CD4-positive, alpha-beta T cell treated with Interleukin-15 for 4 hours (primary cell): ENCODE results near the gene TRIAP1.
"Not testable (repeated sequence)": the region's sequence is repeated elsewhere in the genome, so short reads cannot be mapped to it uniquely, and the experiment has no call there.

Experiments used
- DNase-seq: peaks from one replicate; pipeline ENCODE4 v3.0.0-alpha.2; 2020; ENCODE audit warnings: low spot score

TRIAP1 gene

GRCh38 chr12:120468821-120469449, 22.8 kb upstream of the TRIAP1 start:
- peak; percentile 53 for DNase-seq

GRCh38 chr12:120468325-120468820, 22.2 kb upstream of the TRIAP1 start:
- DNase-seq: peak; percentile 22

DNA sequence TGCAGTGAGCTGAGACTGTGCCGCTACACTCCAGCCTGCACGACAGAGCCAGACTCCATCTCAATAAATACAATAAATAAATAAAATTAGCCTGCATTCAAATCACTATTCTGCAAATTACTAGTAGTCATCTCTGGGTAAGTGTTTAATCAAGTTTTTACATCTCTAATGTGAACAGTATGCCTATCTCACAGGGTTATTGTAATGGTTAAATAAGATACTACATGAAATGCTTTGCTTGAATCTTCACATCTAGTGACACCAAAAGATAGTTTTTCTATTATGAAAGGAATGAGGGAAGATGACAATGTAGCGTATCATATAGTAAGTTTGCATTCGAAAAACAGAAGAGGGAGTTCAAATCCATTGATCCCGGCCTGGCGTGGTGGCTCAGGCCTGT, 21.3 kb upstream of the TRIAP1 start:
- DNase-seq: no peak

- DNase-seq: peak; percentile 51
These were observed 20.6 kb upstream of the TRIAP1 start for GRCh38 chr12:120466560-120467315.

DNA sequence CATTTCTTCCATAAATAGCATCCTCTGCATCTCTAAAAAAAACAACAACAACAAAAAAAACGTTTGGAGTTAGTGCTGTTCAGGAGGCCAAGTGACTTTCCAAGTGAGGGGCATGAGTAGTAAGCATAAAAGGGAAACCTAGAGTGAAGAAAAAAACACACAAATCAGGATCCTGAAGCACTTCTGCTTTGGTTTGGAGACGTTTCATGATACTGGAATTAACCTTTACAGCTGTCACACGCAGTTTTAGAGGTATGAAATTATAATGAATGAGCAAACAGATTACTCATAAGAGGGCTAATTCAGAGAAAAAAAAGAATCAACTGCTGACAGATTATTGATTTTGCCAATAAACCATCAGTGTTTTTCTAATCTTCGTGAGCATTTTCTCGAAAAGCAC, 19.6 kb upstream of the TRIAP1 start:
- no peak for DNase-seq

GRCh38 chr12:120463712-120464111, 17.5 kb upstream of the TRIAP1 start:
- DNase-seq: no peak

- no peak for DNase-seq
These were observed 16.0 kb upstream of the TRIAP1 start for GRCh38 chr12:120462099-120462640.

DNA sequence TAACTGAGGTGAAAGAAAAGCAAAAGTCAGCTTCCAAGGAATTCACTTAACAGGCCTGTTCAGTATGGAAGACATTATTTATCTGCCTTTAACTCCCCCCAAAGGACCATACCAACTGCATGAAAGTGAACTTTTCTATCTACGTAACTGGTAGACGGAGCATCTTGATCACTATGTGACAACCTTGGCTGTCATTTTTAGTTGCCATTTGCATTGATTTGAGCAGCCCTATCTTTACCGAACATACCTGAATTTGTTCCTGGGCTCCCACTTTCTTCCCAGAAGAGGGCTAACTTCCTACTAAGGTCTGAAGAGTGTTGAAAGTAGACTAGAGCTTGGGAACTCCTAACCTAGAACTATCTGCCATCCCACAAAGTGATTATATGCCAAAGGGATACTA, 14.0 kb upstream of the TRIAP1 start:
- no peak for DNase-seq

DNA sequence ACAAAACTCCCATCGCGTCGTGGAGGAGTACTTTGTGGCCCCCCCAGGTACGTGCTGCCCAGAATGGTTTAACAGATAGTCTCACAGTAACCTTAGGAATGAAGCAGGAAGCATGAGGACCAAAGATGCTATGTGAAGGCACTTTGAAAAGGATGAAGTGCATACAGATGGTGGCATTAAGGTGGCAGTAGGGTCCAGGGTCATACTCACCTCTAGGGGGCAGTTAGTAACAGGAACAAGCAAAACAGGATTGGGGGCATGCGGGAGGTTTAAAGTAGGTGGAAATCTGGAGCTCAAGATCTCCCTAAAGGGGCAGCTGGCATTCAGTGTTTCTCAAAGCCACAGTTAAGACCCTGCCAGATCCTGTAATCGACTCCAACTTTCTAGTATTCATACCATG, 10.9 kb upstream of the TRIAP1 start:
- no peak for DNase-seq

DNA sequence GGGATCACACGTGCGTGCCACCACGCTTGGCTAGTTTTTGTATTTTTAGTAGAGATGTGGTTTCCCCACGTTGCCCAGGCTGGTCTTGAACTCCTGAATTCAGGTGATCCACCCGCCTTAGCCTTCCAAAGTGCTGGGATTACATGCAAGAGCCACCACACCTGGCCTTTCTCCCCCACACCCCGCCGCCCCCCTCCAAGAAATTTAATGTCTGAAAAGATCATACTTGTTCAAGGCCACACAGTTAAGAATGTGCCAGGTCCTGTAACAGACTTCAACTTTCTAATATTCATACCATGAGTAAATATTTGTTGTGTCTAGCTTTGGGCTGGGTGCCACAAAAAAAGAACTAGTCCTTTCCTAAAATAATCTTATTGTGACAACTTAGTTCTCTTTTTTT, 9.1 kb upstream of the TRIAP1 start:
- no peak for DNase-seq

DNA sequence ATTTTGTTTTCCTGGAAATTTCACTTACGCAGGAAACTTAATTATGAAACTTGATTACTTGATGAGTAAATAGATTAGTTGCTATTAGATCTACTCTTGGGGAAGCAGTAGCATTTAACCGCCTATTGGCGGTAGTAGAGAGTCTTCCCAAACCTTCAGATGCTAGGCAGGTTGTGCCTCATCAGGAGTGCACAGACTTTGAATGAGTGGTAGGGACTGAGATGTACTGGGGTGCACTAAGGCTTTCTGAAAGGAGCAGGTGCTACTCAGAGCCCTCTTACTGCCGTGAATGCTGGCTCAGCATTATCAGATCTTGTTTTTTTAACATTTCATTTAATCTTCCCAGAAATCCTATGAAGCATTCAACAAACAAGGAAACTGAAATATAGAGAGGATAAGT, 7.8 kb upstream of the TRIAP1 start:
- DNase-seq: peak; percentile 46

DNA sequence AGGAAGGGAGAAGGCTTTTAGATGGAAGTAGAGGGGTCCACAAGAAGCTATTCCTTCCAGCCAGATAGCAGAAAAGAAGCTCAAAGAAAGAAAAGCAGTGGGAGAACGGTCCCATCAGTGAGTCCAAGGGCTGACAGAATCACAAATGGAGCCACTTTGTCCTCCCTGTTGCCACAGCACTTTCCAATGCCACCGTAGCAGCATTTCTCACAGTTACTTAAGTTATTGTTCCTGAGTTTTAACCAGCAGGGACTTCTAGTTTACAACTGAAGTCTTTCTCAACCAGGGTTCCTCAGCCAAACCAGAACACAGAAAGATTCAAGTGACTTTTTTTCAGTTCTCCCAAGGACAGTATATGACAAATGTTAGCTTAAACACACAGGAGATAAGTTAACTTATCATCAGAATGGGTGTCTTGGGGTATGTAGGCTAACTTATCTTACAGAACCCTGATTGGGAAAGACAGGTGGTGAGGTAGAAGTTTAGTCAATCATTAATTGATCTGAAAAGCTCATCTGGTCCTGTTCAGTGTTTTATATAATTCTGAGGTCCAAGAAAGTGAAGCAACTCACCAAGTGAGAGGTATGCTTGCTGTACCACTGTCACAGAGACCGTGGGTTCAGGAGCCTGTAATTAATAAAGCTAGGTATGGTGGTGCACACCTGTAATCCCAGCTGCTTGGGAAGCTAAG, 7.0 kb upstream of the TRIAP1 start:
- DNase-seq: no peak

DNA sequence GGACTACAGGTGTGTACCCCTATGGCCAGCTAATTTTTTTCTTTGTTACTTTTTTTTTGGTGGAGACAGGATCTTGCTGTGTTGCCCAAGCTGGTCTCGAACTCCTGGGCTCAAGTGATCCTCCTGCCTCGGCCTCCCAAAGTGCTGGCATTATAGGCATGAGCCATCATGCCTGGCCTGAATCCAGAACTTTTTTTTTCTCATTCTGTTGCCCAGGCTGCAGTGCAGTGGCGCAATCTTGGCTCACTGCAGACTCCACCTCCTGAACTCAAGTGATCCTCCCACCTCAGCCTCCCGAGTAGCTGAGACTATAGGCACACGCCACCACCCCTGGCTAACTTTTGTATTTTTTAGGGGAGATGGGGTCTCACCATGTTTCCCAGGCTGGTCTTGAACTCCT, 6.3 kb upstream of the TRIAP1 start:
- DNase-seq: not testable (repeated sequence)

- no peak for DNase-seq
These were observed 1.8 kb upstream of the TRIAP1 start for GRCh38 chr12:120447992-120448391.

GRCh38 chr12:120446844-120447178, 627 bp upstream of the TRIAP1 start:
- DNase-seq: not testable (repeated sequence)

DNA sequence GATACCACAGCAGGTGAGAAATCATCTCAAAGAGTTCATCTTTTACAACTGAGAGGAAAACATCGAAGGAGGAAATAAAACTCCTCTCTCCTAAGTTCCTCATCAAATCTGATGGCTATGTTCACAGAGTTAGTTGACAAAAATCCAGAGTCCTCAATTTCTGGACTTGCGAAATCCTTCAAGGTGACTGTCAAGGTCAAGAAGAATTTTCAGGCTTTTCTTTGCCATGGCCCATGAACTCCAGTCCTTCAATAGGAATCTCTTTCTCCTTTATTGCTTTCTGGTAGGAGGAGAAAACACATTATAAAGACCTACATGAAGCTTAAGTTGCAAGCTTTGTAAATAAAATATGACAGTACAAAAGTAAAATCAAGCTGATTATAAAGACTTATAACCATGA, 1.5 kb downstream of the TRIAP1 start:
- DNase-seq: no peak

- peak; percentile 77 for DNase-seq
These were observed 6.4 kb downstream of the TRIAP1 start for GRCh38 chr12:120439646-120440247.

DNA sequence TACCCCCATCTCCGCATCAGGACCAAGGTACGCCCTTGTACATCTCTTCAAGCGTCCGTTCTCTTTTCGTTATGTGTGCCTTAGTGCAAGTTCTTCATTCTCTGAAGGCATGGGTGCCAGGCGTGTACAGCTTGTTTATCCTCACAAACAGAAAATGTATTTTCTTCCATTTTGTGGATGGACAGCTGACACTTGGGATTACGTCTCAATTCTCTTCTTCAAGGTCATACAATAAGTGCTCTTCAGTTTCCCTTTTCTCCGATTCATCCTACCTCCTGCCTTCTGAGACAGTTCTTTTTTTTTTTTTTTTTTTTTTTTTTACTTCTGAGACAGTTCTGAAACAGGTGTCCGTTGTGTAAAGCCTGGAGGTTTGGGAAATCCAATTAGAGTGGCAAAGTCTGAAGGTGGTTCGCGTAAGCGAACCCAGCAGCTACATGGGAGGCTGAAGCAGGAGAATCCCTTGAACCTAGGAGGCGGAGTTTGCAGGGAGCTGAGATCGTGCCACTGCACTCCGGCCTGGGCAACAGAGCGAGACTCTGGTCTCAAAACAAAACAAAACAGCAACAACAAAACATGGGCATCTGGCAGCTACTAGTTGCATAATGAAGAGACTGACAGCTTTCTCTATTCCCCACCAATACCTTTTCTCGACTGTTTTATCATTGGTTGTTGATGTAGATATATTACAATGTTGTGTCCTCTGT, 7.5 kb downstream of the TRIAP1 start:
- DNase-seq: no peak

GRCh38 chr12:120437735-120438494, 8.3 kb downstream of the TRIAP1 start, which contains the start of gene COX6A1:
Gene COX6A1 (plus strand): TSS chr12:120438113. CDS start chr12:120438127, 14 bp downstream.
- DNase-seq: peak; percentile 98

GRCh38 chr12:120432772-120433525, 13.2 kb downstream of the TRIAP1 start:
- no peak for DNase-seq
